ENCODE data around the gene SLC38A10.

The SLC38A10 gene

GRCh38 chr17:81265576-81265975 lies 29.5 kb downstream of the SLC38A10 start:
- no peaks in the 10 kb centered on the region for H3K27me3 ChIP-seq (ENCODE audit: insufficient read depth, low read length)
- peaks cover 46% of the 10 kb centered on the region for H3K36me3 ChIP-seq (ENCODE audit: insufficient read depth, low read length)
- no peak overlapping the region for H3K27ac ChIP-seq (ENCODE audit: low read depth, low read length, poor library complexity, severe bottlenecking)
- H2AFZ ChIP-seq (ENCODE audit: low read length), result no peak overlapping the region
- H3K9me3 ChIP-seq (ENCODE audit: low read length), result no peaks in the 10 kb centered on the region
- no peaks in the 10 kb centered on the region for H4K20me1 ChIP-seq (ENCODE audit: insufficient read depth, low read length)
- no peaks in the 10 kb centered on the region for H3K79me2 ChIP-seq (ENCODE audit: insufficient read depth, low read length)
- no peaks in the 10 kb centered on the region for H3K9me2 ChIP-seq (ENCODE audit: low read depth, low read length)
- no peaks in the 10 kb centered on the region for H3K4me1 ChIP-seq (ENCODE audit: insufficient read depth, low read length, severe bottlenecking)
- H3K9ac ChIP-seq (ENCODE audit: low read length), result no peak overlapping the region
- no peak overlapping the region for H3K4me3 ChIP-seq (ENCODE audit: low read depth, low read length, poor library complexity, severe bottlenecking)
- no peak overlapping the region for H3K4me2 ChIP-seq (ENCODE audit: low read length)
- TF ChIP-seq CTCF (IDR thresholded peaks at IDR 0.05; ENCODE audit: low read length) (no peak), EZH2 (IDR thresholded peaks at IDR 0.05; ENCODE audit: borderline replicate concordance, low read length) (no peak)
- H3F3A ChIP-seq (ENCODE audit: insufficient read depth, low read length), result no peaks in the 10 kb centered on the region

DNA sequence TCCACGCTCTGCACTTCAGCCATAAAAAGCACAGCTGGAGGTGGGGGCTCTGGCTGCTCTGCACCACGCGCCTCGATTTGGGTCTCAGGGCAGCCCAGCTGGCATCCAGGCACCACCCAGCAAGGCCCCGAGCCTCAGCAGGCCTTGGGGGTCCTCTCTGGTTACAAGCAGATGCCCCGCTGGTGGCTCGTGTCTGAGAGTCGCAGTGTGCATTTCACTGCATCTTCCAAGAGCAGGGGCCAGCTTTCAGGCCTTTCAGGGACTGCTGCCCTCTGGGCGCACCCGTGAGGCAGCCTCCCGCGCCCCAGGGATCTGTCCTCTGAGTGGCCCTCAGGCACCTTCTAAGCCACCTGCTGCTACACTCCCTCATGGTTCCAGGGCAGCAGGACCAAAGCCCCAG lies 30.5 kb downstream of the SLC38A10 start:
- Histone ChIP-seq H3K9me2 (ENCODE audit: low read depth, low read length) (no peaks in the 10 kb centered on the region), H2AFZ (ENCODE audit: low read length) (no peak overlapping the region), H3K79me2 (ENCODE audit: insufficient read depth, low read length) (no peaks in the 10 kb centered on the region), H3F3A (ENCODE audit: insufficient read depth, low read length) (no peaks in the 10 kb centered on the region), H3K9ac (ENCODE audit: low read length) (no peak overlapping the region), H3K36me3 (ENCODE audit: insufficient read depth, low read length) (peaks cover 47% of the 10 kb centered on the region), H3K27me3 (ENCODE audit: insufficient read depth, low read length) (no peaks in the 10 kb centered on the region), H3K27ac (ENCODE audit: low read depth, low read length, poor library complexity, severe bottlenecking) (no peak overlapping the region), H3K4me1 (ENCODE audit: insufficient read depth, low read length, severe bottlenecking) (no peaks in the 10 kb centered on the region), H3K9me3 (ENCODE audit: low read length) (no peaks in the 10 kb centered on the region), H3K4me2 (ENCODE audit: low read length) (no peak overlapping the region), H4K20me1 (ENCODE audit: insufficient read depth, low read length) (no peaks in the 10 kb centered on the region), H3K4me3 (ENCODE audit: low read depth, low read length, poor library complexity, severe bottlenecking) (no peak overlapping the region)
- no peak for TF ChIP-seq EZH2 (IDR thresholded peaks at IDR 0.05; ENCODE audit: borderline replicate concordance, low read length)
- TF ChIP-seq CTCF (IDR thresholded peaks at IDR 0.05; ENCODE audit: low read length), result no peak

- Histone ChIP-seq H3F3A (ENCODE audit: insufficient read depth, low read length) (no peaks in the 10 kb centered on the region), H3K79me2 (ENCODE audit: insufficient read depth, low read length) (no peaks in the 10 kb centered on the region), H2AFZ (ENCODE audit: low read length) (no peak overlapping the region), H3K9me2 (ENCODE audit: low read depth, low read length) (no peaks in the 10 kb centered on the region), H4K20me1 (ENCODE audit: insufficient read depth, low read length) (no peaks in the 10 kb centered on the region), H3K9ac (ENCODE audit: low read length) (no peak overlapping the region), H3K36me3 (ENCODE audit: insufficient read depth, low read length) (peaks cover 46% of the 10 kb centered on the region), H3K27me3 (ENCODE audit: insufficient read depth, low read length) (no peaks in the 10 kb centered on the region), H3K4me3 (ENCODE audit: low read depth, low read length, poor library complexity, severe bottlenecking) (no peak overlapping the region), H3K27ac (ENCODE audit: low read depth, low read length, poor library complexity, severe bottlenecking) (no peak overlapping the region), H3K4me1 (ENCODE audit: insufficient read depth, low read length, severe bottlenecking) (no peaks in the 10 kb centered on the region), H3K9me3 (ENCODE audit: low read length) (no peaks in the 10 kb centered on the region), H3K4me2 (ENCODE audit: low read length) (no peak overlapping the region)
- TF ChIP-seq EZH2 (IDR thresholded peaks at IDR 0.05; ENCODE audit: borderline replicate concordance, low read length) (no peak), CTCF (IDR thresholded peaks at IDR 0.05; ENCODE audit: low read length) (no peak)
These were observed 31.5 kb downstream of the SLC38A10 start for GRCh38 chr17:81263371-81264181.

Measured in OCI-LY1 (cell line).